NT2/D1 (cell line): ENCODE measurements around the gene GINS3.

Experiments used
- SUZ12 ChIP-seq: IDR thresholded peaks from 2 replicates; pipeline ENCODE4 v1.6.1; 2011; ENCODE audit not compliant: insufficient read length, insufficient read depth; ENCODE audit errors: extremely low read depth
- YY1 ChIP-seq: IDR thresholded peaks from 2 replicates; pipeline ENCODE4 v1.6.1; 2011; ENCODE audit not compliant: insufficient read length, insufficient read depth
- ZNF274 ChIP-seq: IDR thresholded peaks from 2 replicates; pipeline ENCODE4 v1.6.1; 2011; ENCODE audit warnings: mild to moderate bottlenecking, low read depth, low read length

DNA sequence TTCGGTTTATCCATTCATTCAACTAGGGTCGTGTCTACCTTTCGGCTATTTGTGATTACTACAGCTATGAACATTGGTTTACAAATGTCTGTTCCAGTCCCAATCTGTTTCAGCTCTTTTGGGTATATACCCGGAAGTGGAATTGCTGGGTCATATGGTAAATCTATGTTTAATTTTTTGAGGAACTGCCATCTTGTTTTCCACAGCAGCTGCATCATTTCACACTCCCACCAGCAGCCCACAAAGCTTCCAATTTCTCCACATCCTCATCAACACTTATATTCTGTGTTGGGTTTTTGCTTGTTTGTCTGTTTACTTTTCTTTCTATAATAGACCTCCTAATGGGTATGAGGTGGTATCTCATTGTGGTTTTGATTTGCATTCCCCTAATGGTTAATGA, 48.7 kb upstream of the GINS3 start:
- no peak for TF ChIP-seq SUZ12
- no peak for TF ChIP-seq YY1
- TF ChIP-seq ZNF274 = no peak
